Caco-2 (cell line): ENCODE data around the gene P3H2. TPM values are rescaled to one million over a fixed set of nuclear protein-coding genes. Genes with fewer than 3 reads are reported as not detected.

ENCODE experiments used
- BruUV-seq: library from RNA; stranded (reverse); fragments of 400-500 nt; replicated peaks from 2 replicates; lab custom pipeline; 2021; lab: Mats Ljungman, UMichigan
- CTCF ChIA-PET: fragments of 300-600 bp; sonication (Branson Sonifier 250); formaldehyde crosslinking; loops from one replicate; lab custom pipeline; 2022; ENCODE audit warnings: antibody characterized with exemption; lab: Charles Lee
- POLR2A ChIA-PET: fragments of 300-600 bp; sonication (Branson Sonifier 250); formaldehyde crosslinking; loops from one replicate; lab custom pipeline; 2022; ENCODE audit warnings: antibody characterized with exemption; lab: Charles Lee
- DNase-seq, 2 experiments: peaks; one replicate each; pipeline versions ENCODE4 v3.0.0 to v3.0.0-alpha.2; 2020 to 2022
- H3K27me3 ChIP-seq: replicated peaks from 2 replicates; pipeline ENCODE4 v1.6.0; 2011; ENCODE audit warnings: low read length; ENCODE audit not compliant: control insufficient read depth, insufficient read depth
- H3K36me3 ChIP-seq: 2 replicates; pipeline ENCODE4 v1.5.1; 2011; ENCODE audit warnings: low read length; ENCODE audit not compliant: control insufficient read depth, insufficient read depth
- H3K4me1 ChIP-seq: fragments of 250-450 bp; sonication (Bioruptor Pico); 2 replicates; pipeline ENCODE4 v1.5.1; 2020; ENCODE audit warnings: mild to moderate bottlenecking
- H3K4me3 ChIP-seq: 2 replicates; pipeline ENCODE4 v1.5.1; 2011; ENCODE audit warnings: low read depth, mild to moderate bottlenecking, control low read depth, low read length
- H3K9me3 ChIP-seq: fragments of 250-450 bp; sonication (Bioruptor Pico); 2 replicates; pipeline ENCODE4 v1.5.1; 2020; ENCODE audit warnings: mild to moderate bottlenecking, moderate library complexity
- H3K27ac Mint-ChIP-seq: one replicate; pipeline ENCODE4 v1.8.0; 2022; ENCODE audit warnings: mixed read lengths; ENCODE audit not compliant: unreplicated experiment
- H3K27me3 Mint-ChIP-seq: one replicate; pipeline ENCODE4 v1.8.0; 2022; ENCODE audit warnings: mixed read lengths; ENCODE audit not compliant: insufficient read depth, unreplicated experiment
- H3K36me3 Mint-ChIP-seq: one replicate; pipeline ENCODE4 v1.8.0; 2022; ENCODE audit warnings: mild to moderate bottlenecking, mixed read lengths; ENCODE audit not compliant: insufficient read depth, unreplicated experiment
- H3K4me1 Mint-ChIP-seq: one replicate; pipeline ENCODE4 v1.8.0; 2022; ENCODE audit warnings: low read depth, mixed read lengths; ENCODE audit not compliant: unreplicated experiment
- H3K4me3 Mint-ChIP-seq: one replicate; pipeline ENCODE4 v1.8.0; 2022; ENCODE audit warnings: mild to moderate bottlenecking, moderate library complexity, mixed read lengths; ENCODE audit not compliant: unreplicated experiment
- H3K9me3 Mint-ChIP-seq: one replicate; pipeline ENCODE4 v1.8.0; 2022; ENCODE audit warnings: mixed read lengths; ENCODE audit not compliant: unreplicated experiment
- intact Hi-C: fragments of 100-400 bp; cut with micrococcal nuclease; formaldehyde crosslinking; loops from one replicate; pipeline ENCODE4 v1.10.0; 2022; ENCODE audit not compliant: unreplicated experiment
- total RNA-seq: library from RNA; stranded (reverse); gene quantifications from 2 replicates; pipeline ENCODE4 v1.2.3, GENCODE V29; 2022
- TF ChIP-seq, protein P1 (sequence below), 2 experiments: fragments of 200-600 bp in 1 of 2; IDR thresholded peaks; 1 replicate in 1 of 2; 2 replicates in 1 of 2; pipeline versions ENCODE4 v1.5.1 to v1.8.0; 2011 to 2022; ENCODE audit warnings: antibody characterized with exemption in 1 of 2, control low read depth in 1 of 2, inconsistent platforms in 1 of 2, low read depth in 1 of 2, low read length in 1 of 2, mild to moderate bottlenecking in 1 of 2, moderate library complexity in 1 of 2; ENCODE audit not compliant: insufficient read depth in 1 of 2, severe bottlenecking in 1 of 2, unreplicated experiment in 1 of 2

The P3H2 gene
- total RNA-seq, 1 experiment from 2014 or later = 55.8 TPM

DNA sequence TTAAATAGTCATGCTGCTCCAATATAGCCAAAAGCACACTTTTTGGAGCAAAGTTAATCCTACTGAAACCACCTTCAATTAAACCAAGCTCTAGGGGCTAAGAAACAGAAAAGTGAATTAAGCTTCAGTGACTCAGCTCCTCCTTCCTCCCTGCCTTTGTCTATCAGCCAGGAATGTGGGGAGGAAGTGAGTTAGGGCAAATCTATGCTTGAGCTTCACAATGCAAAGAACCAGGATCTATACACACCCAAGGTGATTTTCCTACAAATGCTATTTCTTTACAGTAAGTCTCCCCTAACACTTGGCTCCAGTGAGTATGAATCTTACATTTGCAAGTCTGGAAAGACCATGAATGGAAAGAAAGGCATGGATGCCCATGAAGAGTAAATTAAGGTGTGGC lies 212.1 kb downstream of the P3H2 start:
- TF ChIP-seq, protein P1, sequence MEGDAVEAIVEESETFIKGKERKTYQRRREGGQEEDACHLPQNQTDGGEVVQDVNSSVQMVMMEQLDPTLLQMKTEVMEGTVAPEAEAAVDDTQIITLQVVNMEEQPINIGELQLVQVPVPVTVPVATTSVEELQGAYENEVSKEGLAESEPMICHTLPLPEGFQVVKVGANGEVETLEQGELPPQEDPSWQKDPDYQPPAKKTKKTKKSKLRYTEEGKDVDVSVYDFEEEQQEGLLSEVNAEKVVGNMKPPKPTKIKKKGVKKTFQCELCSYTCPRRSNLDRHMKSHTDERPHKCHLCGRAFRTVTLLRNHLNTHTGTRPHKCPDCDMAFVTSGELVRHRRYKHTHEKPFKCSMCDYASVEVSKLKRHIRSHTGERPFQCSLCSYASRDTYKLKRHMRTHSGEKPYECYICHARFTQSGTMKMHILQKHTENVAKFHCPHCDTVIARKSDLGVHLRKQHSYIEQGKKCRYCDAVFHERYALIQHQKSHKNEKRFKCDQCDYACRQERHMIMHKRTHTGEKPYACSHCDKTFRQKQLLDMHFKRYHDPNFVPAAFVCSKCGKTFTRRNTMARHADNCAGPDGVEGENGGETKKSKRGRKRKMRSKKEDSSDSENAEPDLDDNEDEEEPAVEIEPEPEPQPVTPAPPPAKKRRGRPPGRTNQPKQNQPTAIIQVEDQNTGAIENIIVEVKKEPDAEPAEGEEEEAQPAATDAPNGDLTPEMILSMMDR (IDR thresholded peaks at IDR 0.05; ENCODE audit: insufficient read depth in 1 of 2, low read depth in 1 of 2, low read length in 1 of 2, severe bottlenecking in 1 of 2, unreplicated experiment in 1 of 2) = no peak
- Histone ChIP-seq H3K27me3 (no peaks in the 10 kb centered on the region), H3K4me3 (no peak overlapping the region), H3K4me1 (no peaks in the 10 kb centered on the region), H3K36me3 (no peaks in the 10 kb centered on the region), H3K9me3 (no peaks in the 10 kb centered on the region)
- no peak for DNase-seq
- no peak overlapping the region for H3K27ac Mint-ChIP-seq
- no TSS peak for BruUV-seq
- intact Hi-C loops = no loop called here
- H3K36me3 Mint-ChIP-seq = no peaks in the 10 kb centered on the region
- ChIA-PET CTCF (no interaction called here), POLR2A (no interaction called here)
- H3K4me3 Mint-ChIP-seq = no peak overlapping the region
- no peaks in the 10 kb centered on the region for H3K4me1 Mint-ChIP-seq
- no peaks in the 10 kb centered on the region for H3K9me3 Mint-ChIP-seq
- peaks cover 3% of the 10 kb centered on the region for H3K27me3 Mint-ChIP-seq

DNA sequence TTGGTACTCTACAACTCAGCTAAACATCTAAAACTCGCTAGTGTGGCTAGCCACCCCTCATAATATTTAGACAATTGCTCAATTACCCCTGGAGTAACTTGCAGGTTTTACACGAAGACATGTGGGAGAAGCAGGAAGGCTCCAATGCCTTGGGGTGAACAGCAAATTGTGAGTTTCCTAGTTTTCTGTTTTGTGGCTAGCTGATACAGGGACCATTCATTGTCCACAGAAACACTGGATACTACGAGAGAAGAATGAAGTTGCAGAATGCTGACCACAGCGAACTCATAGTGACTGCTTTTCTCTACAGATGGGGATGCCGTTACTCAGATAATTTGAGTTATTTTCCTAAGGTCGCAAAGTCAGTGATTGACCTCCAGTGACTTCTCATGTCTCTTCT lies 212.9 kb downstream of the P3H2 start:
- TF ChIP-seq, protein P1 (IDR thresholded peaks at IDR 0.05; ENCODE audit: insufficient read depth in 1 of 2, low read depth in 1 of 2, low read length in 1 of 2, severe bottlenecking in 1 of 2, unreplicated experiment in 1 of 2) = no peak
- no peak for DNase-seq
- Histone ChIP-seq H3K9me3 (no peaks in the 10 kb centered on the region), H3K27me3 (no peaks in the 10 kb centered on the region), H3K4me1 (no peaks in the 10 kb centered on the region), H3K4me3 (no peak overlapping the region), H3K36me3 (no peaks in the 10 kb centered on the region)
- POLR2A ChIA-PET = no interaction called here
- intact Hi-C loops = no loop called here
- H3K9me3 Mint-ChIP-seq = no peaks in the 10 kb centered on the region
- H3K36me3 Mint-ChIP-seq = no peaks in the 10 kb centered on the region
- BruUV-seq = no TSS peak
- no peak overlapping the region for H3K4me3 Mint-ChIP-seq
- no peaks in the 10 kb centered on the region for H3K4me1 Mint-ChIP-seq
- CTCF ChIA-PET = no interaction called here
- H3K27ac Mint-ChIP-seq = no peak overlapping the region
- no peaks in the 10 kb centered on the region for H3K27me3 Mint-ChIP-seq

Other genes with a start within 250 kb of the P3H2 start
- gene CLDN1, start 201.5 kb upstream of the P3H2 start, total RNA-seq = 38.9 and 39.3 TPM in 2 replicates